Measurements from ENCODE around the gene PDXK.

Gene PDXK

DNA sequence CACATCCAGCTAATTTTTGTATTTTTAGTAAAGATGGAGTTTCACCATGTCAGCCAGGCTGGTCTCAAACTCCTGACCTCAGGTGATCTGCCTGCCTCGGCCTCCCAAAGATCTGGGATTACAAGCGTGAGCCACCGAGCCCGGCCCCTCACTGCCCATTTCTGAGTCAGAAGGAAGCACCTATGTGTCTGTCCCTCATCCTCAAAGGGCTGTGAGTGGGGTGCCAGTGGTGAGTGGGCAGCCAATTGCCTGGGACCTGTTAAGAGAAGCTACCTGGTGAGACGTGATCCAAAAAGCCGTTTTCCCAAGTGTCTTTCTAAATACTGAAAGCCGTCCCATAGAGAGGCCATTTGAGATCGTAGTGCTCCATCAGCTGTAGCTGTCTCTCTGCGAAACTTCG, 27.1 kb upstream of the PDXK start:
- TF ChIP-seq TCF12 (IDR thresholded peaks at IDR 0.05; ENCODE audit: low read depth) (no peak), TEAD4 (IDR thresholded peaks at IDR 0.05) (no peak), EGR1 (IDR thresholded peaks at IDR 0.05) (no peak), MAX (IDR thresholded peaks at IDR 0.05) (no peak), RAD21 (IDR thresholded peaks at IDR 0.05; ENCODE audit: low read depth) (no peak), TAF1 (IDR thresholded peaks at IDR 0.05; ENCODE audit: low read depth) (no peak), NFIC (IDR thresholded peaks at IDR 0.05) (no peak)

GRCh38 chr21:43692949-43693348, 26.0 kb upstream of the PDXK start:
- TF ChIP-seq TAF1 (IDR thresholded peaks at IDR 0.05; ENCODE audit: low read depth), result no peak
- TF ChIP-seq CEBPB (IDR thresholded peaks at IDR 0.05), result no peak
- no peak for TF ChIP-seq CREB1 (IDR thresholded peaks at IDR 0.05; ENCODE audit: low read depth)
- TF ChIP-seq NFIC (IDR thresholded peaks at IDR 0.05), result no peak
- TF ChIP-seq REST (IDR thresholded peaks at IDR 0.05; ENCODE audit: low read depth), result no peak
- no peak for TF ChIP-seq MAX (IDR thresholded peaks at IDR 0.05)
- no peak for TF ChIP-seq RAD21 (IDR thresholded peaks at IDR 0.05; ENCODE audit: low read depth)
- no peak for TF ChIP-seq ZBTB7A (IDR thresholded peaks at IDR 0.05; ENCODE audit: low read depth)
- TF ChIP-seq EGR1 (IDR thresholded peaks at IDR 0.05), result no peak

- TF ChIP-seq EP300 (IDR thresholded peaks at IDR 0.05; ENCODE audit: borderline replicate concordance) (no peak), NFIC (IDR thresholded peaks at IDR 0.05) (no peak), USF1 (IDR thresholded peaks at IDR 0.05) (no peak), REST (IDR thresholded peaks at IDR 0.05; ENCODE audit: low read depth) (no peak), FOXM1 (IDR thresholded peaks at IDR 0.05; ENCODE audit: borderline replicate concordance, low read depth) (no peak), CEBPB (IDR thresholded peaks at IDR 0.05) (no peak), TCF12 (IDR thresholded peaks at IDR 0.05; ENCODE audit: low read depth) (no peak), TAF1 (IDR thresholded peaks at IDR 0.05; ENCODE audit: low read depth) (no peak), MAX (IDR thresholded peaks at IDR 0.05) (no peak), CREB1 (IDR thresholded peaks at IDR 0.05; ENCODE audit: low read depth) (no peak), EGR1 (IDR thresholded peaks at IDR 0.05) (no peak)
Measured at GRCh38 chr21:43693981-43694380, 24.9 kb upstream of the PDXK start.

- TF ChIP-seq EP300 (IDR thresholded peaks at IDR 0.05; ENCODE audit: borderline replicate concordance), result no peak
- TF ChIP-seq REST (IDR thresholded peaks at IDR 0.05; ENCODE audit: low read depth), result no peak
- no peak for TF ChIP-seq EGR1 (IDR thresholded peaks at IDR 0.05)
- no peak for TF ChIP-seq ZBTB7A (IDR thresholded peaks at IDR 0.05; ENCODE audit: low read depth)
- no peak for TF ChIP-seq NFIC (IDR thresholded peaks at IDR 0.05)
- TF ChIP-seq MAX (IDR thresholded peaks at IDR 0.05), result no peak
- no peak for TF ChIP-seq YY1 (IDR thresholded peaks at IDR 0.05; ENCODE audit: low read depth)
- TF ChIP-seq TAF1 (IDR thresholded peaks at IDR 0.05; ENCODE audit: low read depth), result no peak
- no peak for TF ChIP-seq USF1 (IDR thresholded peaks at IDR 0.05)
- no peak for TF ChIP-seq TCF12 (IDR thresholded peaks at IDR 0.05; ENCODE audit: low read depth)
- TF ChIP-seq CEBPB (IDR thresholded peaks at IDR 0.05), result no peak
- no peak for TF ChIP-seq TEAD4 (IDR thresholded peaks at IDR 0.05)
- no peak for TF ChIP-seq RAD21 (IDR thresholded peaks at IDR 0.05; ENCODE audit: low read depth)
- TF ChIP-seq CREB1 (IDR thresholded peaks at IDR 0.05; ENCODE audit: low read depth), result no peak
- no peak for TF ChIP-seq FOXM1 (IDR thresholded peaks at IDR 0.05; ENCODE audit: borderline replicate concordance, low read depth)
Measured at GRCh38 chr21:43694437-43695079, 24.4 kb upstream of the PDXK start.

All from Ishikawa (cell line).